WTC11 (cell line): ENCODE measurements around the gene ETV5. TPM values are rescaled to one million over a fixed set of nuclear protein-coding genes. Genes with fewer than 3 reads are reported as not detected.

Source experiments
- ATAC-seq: fragments of 200-7000 bp; cut with Tn5 transposase; 2 replicates; pipeline ENCODE4 v1.10.0; 2021; ENCODE audit warnings: mild to moderate bottlenecking, moderate library complexity
- CTCF ChIA-PET: fragments of 300-600 bp; sonication (Branson Sonifier 250); formaldehyde crosslinking; loops from one replicate; lab custom pipeline; 2021; ENCODE audit warnings: antibody characterized with exemption; lab: Charles Lee
- POLR2A ChIA-PET: fragments of 350-600 bp; sonication (Branson Sonifier 250); formaldehyde crosslinking; loops from one replicate; lab custom pipeline; 2021; ENCODE audit warnings: antibody characterized with exemption; lab: Charles Lee
- DNase-seq: peaks from one replicate; pipeline ENCODE4 v3.0.0; 2021; ENCODE audit warnings: low spot score
- H3K27ac Mint-ChIP-seq: 2 replicates; pipeline ENCODE4 v1.8.0; 2021; ENCODE audit warnings: mixed read lengths
- H3K27me3 Mint-ChIP-seq: 2 replicates; pipeline ENCODE4 v1.8.0; 2021; ENCODE audit warnings: low read depth, mild to moderate bottlenecking, moderate library complexity, mixed read lengths
- H3K36me3 Mint-ChIP-seq: 2 replicates; pipeline ENCODE4 v1.8.0; 2021; ENCODE audit warnings: mixed read lengths
- H3K4me1 Mint-ChIP-seq: 2 replicates; pipeline ENCODE4 v1.8.0; 2022; ENCODE audit warnings: mixed read lengths
- H3K4me3 Mint-ChIP-seq: 2 replicates; pipeline ENCODE4 v1.8.0; 2021; ENCODE audit warnings: mild to moderate bottlenecking, moderate library complexity, mixed read lengths
- H3K9me3 Mint-ChIP-seq: 2 replicates; pipeline ENCODE4 v1.8.0; 2021; ENCODE audit warnings: mixed read lengths
- AR ChIP-seq: fragments of 250-450 bp; sonication (Bioruptor Pico); IDR thresholded peaks from 2 replicates; pipeline ENCODE4 v1.9.0; 2021; ENCODE audit warnings: mild to moderate bottlenecking
- CDX4 ChIP-seq: fragments of 250-450 bp; sonication (Bioruptor Pico); IDR thresholded peaks from 2 replicates; pipeline ENCODE4 v1.9.0; 2021; ENCODE audit warnings: moderate library complexity, mild to moderate bottlenecking, inconsistent platforms, borderline replicate concordance
- CTCF ChIP-seq: fragments of 200-600 bp; IDR thresholded peaks from 2 replicates; pipeline ENCODE4 v1.8.0; 2022; ENCODE audit warnings: antibody characterized with exemption
- E2F4 ChIP-seq: sonication (generic); formaldehyde crosslinking; IDR thresholded peaks from 2 replicates; pipeline ENCODE4 v1.8.1; 2022; ENCODE audit warnings: low read depth, mild to moderate bottlenecking, moderate library complexity, missing genetic modification reagents, borderline replicate concordance
- ELF4 ChIP-seq: sonication (generic); formaldehyde crosslinking; IDR thresholded peaks from 2 replicates; pipeline ENCODE4 v1.8.1; 2022; ENCODE audit warnings: low read depth, mild to moderate bottlenecking, moderate library complexity, missing genetic modification reagents
- ERG ChIP-seq: fragments of 250-450 bp; sonication (Bioruptor Pico); IDR thresholded peaks from 2 replicates; pipeline ENCODE4 v1.8.0; 2021; ENCODE audit warnings: mild to moderate bottlenecking
- ETV6 ChIP-seq: sonication (generic); formaldehyde crosslinking; IDR thresholded peaks from 2 replicates; pipeline ENCODE4 v1.8.1; 2022; ENCODE audit warnings: mild to moderate bottlenecking, missing genetic modification reagents
- GRHL2 ChIP-seq: fragments of 250-450 bp; sonication (Bioruptor Pico); IDR thresholded peaks from 2 replicates; pipeline ENCODE4 v1.8.0; 2022; ENCODE audit warnings: mild to moderate bottlenecking, moderate library complexity; ENCODE audit not compliant: insufficient replicate concordance, severe bottlenecking
- MLX ChIP-seq: sonication (generic); formaldehyde crosslinking; IDR thresholded peaks from 2 replicates; pipeline ENCODE4 v1.8.1; 2023; ENCODE audit warnings: mild to moderate bottlenecking, missing genetic modification reagents, moderate library complexity
- MXD4 ChIP-seq: fragments of 250-450 bp; sonication (Bioruptor Pico); IDR thresholded peaks from 2 replicates; pipeline ENCODE4 v1.8.0; 2021; ENCODE audit warnings: mild to moderate bottlenecking, moderate library complexity, borderline replicate concordance
- NR3C1 ChIP-seq: sonication (generic); formaldehyde crosslinking; conservative IDR thresholded peaks from 2 replicates; pipeline ENCODE4 v1.8.1; 2023; ENCODE audit warnings: low read depth, mild to moderate bottlenecking, missing genetic modification reagents
- RELA ChIP-seq: sonication (generic); formaldehyde crosslinking; IDR thresholded peaks from 2 replicates; pipeline ENCODE4 v1.8.1; 2022; ENCODE audit warnings: missing genetic modification reagents, mild to moderate bottlenecking, borderline replicate concordance
- SMAD4 ChIP-seq: sonication (generic); formaldehyde crosslinking; IDR thresholded peaks from 2 replicates; pipeline ENCODE4 v1.8.0; 2022; ENCODE audit warnings: mild to moderate bottlenecking, missing genetic modification reagents
- TEAD4 ChIP-seq: sonication (generic); formaldehyde crosslinking; IDR thresholded peaks from 2 replicates; pipeline ENCODE4 v1.8.0; 2022; ENCODE audit warnings: mild to moderate bottlenecking, missing genetic modification reagents
- TP53 ChIP-seq: sonication (generic); formaldehyde crosslinking; IDR thresholded peaks from 2 replicates; pipeline ENCODE4 v1.8.1; 2023; ENCODE audit warnings: mild to moderate bottlenecking, missing genetic modification reagents
- ZNF121 ChIP-seq: sonication (generic); formaldehyde crosslinking; IDR thresholded peaks from 2 replicates; pipeline ENCODE4 v1.8.0; 2023; ENCODE audit warnings: missing genetic modification reagents
- ZNF138 ChIP-seq: sonication (generic); formaldehyde crosslinking; conservative IDR thresholded peaks from 2 replicates; pipeline ENCODE4 v1.8.1; 2022; ENCODE audit warnings: mild to moderate bottlenecking, moderate library complexity, missing genetic modification reagents
- ZNF232 ChIP-seq: sonication (generic); formaldehyde crosslinking; IDR thresholded peaks from 2 replicates; pipeline ENCODE4 v1.8.0; 2022; ENCODE audit warnings: mild to moderate bottlenecking, missing genetic modification reagents
- ZNF425 ChIP-seq: fragments of 250-450 bp; sonication (Bioruptor Pico); conservative IDR thresholded peaks from 2 replicates; pipeline ENCODE4 v1.9.0; 2021; ENCODE audit warnings: mild to moderate bottlenecking
- ZNF532 ChIP-seq: fragments of 250-450 bp; sonication (Bioruptor Pico); IDR thresholded peaks from 2 replicates; pipeline ENCODE4 v1.9.0; 2021; ENCODE audit warnings: mild to moderate bottlenecking, borderline replicate concordance
- total RNA-seq: library from RNA; stranded (reverse); gene quantifications from 3 replicates; pipeline ENCODE4 v1.2.3, GENCODE V29; 2021

The ETV5 gene
- total RNA-seq, 1 experiment from 2014 or later: 71.3 TPM

GRCh38 chr3:186052096-186052840, 56.6 kb downstream of the ETV5 start:
- H3K36me3 Mint-ChIP-seq: peaks cover 51% of the 10 kb centered on the region
- no peak for ATAC-seq
- POLR2A ChIA-PET: no interaction called here
- TF ChIP-seq AR (CRISPR knock-in tag): no peak
- no peak for TF ChIP-seq SMAD4
- no peak for TF ChIP-seq ETV6 (CRISPR knock-in tag)
- TF ChIP-seq ELF4 (CRISPR knock-in tag): no peak
- TF ChIP-seq MLX: no peak
- TF ChIP-seq TEAD4 (CRISPR knock-in tag): no peak
- no peak for TF ChIP-seq CTCF
- no peak for TF ChIP-seq GRHL2 (CRISPR knock-in tag)
- no peak for TF ChIP-seq MXD4 (CRISPR knock-in tag)
- TF ChIP-seq RELA (CRISPR knock-in tag): no peak
- no peak for TF ChIP-seq ZNF232
- TF ChIP-seq ZNF121 (CRISPR knock-in tag): no peak
- no peak for TF ChIP-seq E2F4
- TF ChIP-seq, all 79 proteins: peak for 0
- H3K4me1 Mint-ChIP-seq: peaks cover 9% of the 10 kb centered on the region
- no peaks in the 10 kb centered on the region for H3K27me3 Mint-ChIP-seq
- no peak for DNase-seq
- H3K27ac Mint-ChIP-seq: no peak overlapping the region
- H3K9me3 Mint-ChIP-seq: no peaks in the 10 kb centered on the region
- CTCF ChIA-PET: interaction anchor here (1.3 kb wide), 1 partner anchor 49 kb away, joined by 3 read pairs; no protein-coding TSS in a partner anchor
- H3K4me3 Mint-ChIP-seq: no peak overlapping the region

GRCh38 chr3:186049001-186049400, 59.9 kb downstream of the ETV5 start:
- Mint-ChIP-seq H3K27ac (no peak overlapping the region), H3K36me3 (peaks cover 43% of the 10 kb centered on the region), H3K4me3 (no peak overlapping the region), H3K9me3 (no peaks in the 10 kb centered on the region), H3K4me1 (no peaks in the 10 kb centered on the region), H3K27me3 (no peaks in the 10 kb centered on the region)
- CTCF ChIA-PET: no interaction called here
- POLR2A ChIA-PET: no interaction called here
- no peak for DNase-seq
- no peak for ATAC-seq
- TF ChIP-seq ZNF425 (CRISPR knock-in tag) (no peak), TP53 (CRISPR knock-in tag) (no peak), NR3C1 (CRISPR knock-in tag) (no peak), ZNF532 (CRISPR knock-in tag) (no peak), ERG (no peak), CDX4 (CRISPR knock-in tag) (no peak), ZNF138 (CRISPR knock-in tag) (no peak)
